BE2C (cell line): ENCODE results near the gene RIMS3.

Experiments
- DNase-seq: peaks from one replicate; pipeline ENCODE4 v3.0.0-alpha.2; 2020
- H3K27me3 ChIP-seq: fragments of 250-450 bp; sonication (Bioruptor Pico); 2 replicates; pipeline ENCODE4 v1.5.1; 2020; ENCODE audit warnings: mild to moderate bottlenecking
- H3K36me3 ChIP-seq: fragments of 250-450 bp; sonication (Bioruptor Pico); 2 replicates; pipeline ENCODE4 v1.5.1; 2020; ENCODE audit warnings: mild to moderate bottlenecking
- H3K4me1 ChIP-seq: fragments of 250-450 bp; sonication (Bioruptor Pico); 2 replicates; pipeline ENCODE4 v1.5.1; 2020
- H3K4me3 ChIP-seq: 2 replicates; pipeline ENCODE4 v1.5.1; 2011; ENCODE audit warnings: low read depth, low read length
- H3K9me3 ChIP-seq: fragments of 250-450 bp; sonication (Bioruptor Pico); 2 replicates; pipeline ENCODE4 v1.5.1; 2020
- CTCF ChIP-seq: IDR thresholded peaks from 2 replicates; pipeline ENCODE4 v1.5.1; 2012; ENCODE audit warnings: mild to moderate bottlenecking, low read depth, low read length

The RIMS3 gene

GRCh38 chr1:40692429-40692895 is 27.0 kb upstream of the RIMS3 start:
- TF ChIP-seq CTCF, result no peak
- peak; percentile 6 for DNase-seq
- H3K4me3 ChIP-seq, result peak overlapping the region; percentile 77
- H3K4me1 ChIP-seq, result no peaks in the 10 kb centered on the region; the same call in none of the 2 replicates
- H3K27me3 ChIP-seq, result no peaks in the 10 kb centered on the region
- no peaks in the 10 kb centered on the region; the same call in 1 of the 2 replicates for H3K36me3 ChIP-seq
- H3K9me3 ChIP-seq, result no peaks in the 10 kb centered on the region

GRCh38 chr1:40691538-40692428 is 26.3 kb upstream of the RIMS3 start, which contains the start of gene NFYC:
NFYC (plus strand) TSS chr1:40691704; CDS start chr1:40738844, 47,140 bp downstream.
- peak; percentile 94 for DNase-seq
- H3K4me1 ChIP-seq, result no peaks in the 10 kb centered on the region; the same call in none of the 2 replicates
- H3K9me3 ChIP-seq, result no peaks in the 10 kb centered on the region
- TF ChIP-seq CTCF, result no peak
- no peaks in the 10 kb centered on the region for H3K27me3 ChIP-seq
- H3K36me3 ChIP-seq, result no peaks in the 10 kb centered on the region; the same call in 1 of the 2 replicates
- peak within 1 kb of the TSS; percentile 77 for H3K4me3 ChIP-seq

GRCh38 chr1:40690771-40691537 is 25.5 kb upstream of the RIMS3 start:
- DNase-seq, result no peak
- Histone ChIP-seq H3K27me3 (no peaks in the 10 kb centered on the region), H3K4me3 (peak overlapping the region; percentile 77), H3K9me3 (no peaks in the 10 kb centered on the region), H3K36me3 (peaks cover 1% of the 10 kb centered on the region; the same call in 1 of the 2 replicates), H3K4me1 (no peaks in the 10 kb centered on the region; the same call in none of the 2 replicates)
- TF ChIP-seq CTCF, result no peak

- Histone ChIP-seq H3K9me3 (no peaks in the 10 kb centered on the region), H3K27me3 (no peaks in the 10 kb centered on the region), H3K36me3 (peaks cover 2% of the 10 kb centered on the region; the same call in 1 of the 2 replicates), H3K4me3 (no peak overlapping the region), H3K4me1 (no peaks in the 10 kb centered on the region; the same call in none of the 2 replicates)
- DNase-seq, result no peak
- no peak for TF ChIP-seq CTCF
These were observed 24.3 kb upstream of the RIMS3 start for GRCh38 chr1:40689737-40690136.

GRCh38 chr1:40687661-40688060 is 22.2 kb upstream of the RIMS3 start:
- no peak for DNase-seq
- Histone ChIP-seq H3K36me3 (peaks cover 2% of the 10 kb centered on the region; the same call in 1 of the 2 replicates), H3K4me3 (no peak overlapping the region), H3K9me3 (no peaks in the 10 kb centered on the region), H3K4me1 (no peaks in the 10 kb centered on the region; the same call in 1 of the 2 replicates), H3K27me3 (no peaks in the 10 kb centered on the region)
- no peak for TF ChIP-seq CTCF
